PC-9 (cell line): ENCODE results near the gene KRTAP5-10. TPM values are rescaled to one million over a fixed set of nuclear protein-coding genes. Genes with fewer than 3 reads are reported as not detected.
"Not testable (repeated sequence)": the region's sequence is repeated elsewhere in the genome, so short reads cannot be mapped to it uniquely, and the experiment has no call there.

Source experiments
- BruUV-seq: library from RNA; stranded (reverse); fragments of 400-500 nt; replicated peaks from 2 replicates; lab custom pipeline; 2021; lab: Mats Ljungman, UMichigan
- CTCF ChIA-PET: fragments of 300-600 bp; sonication (Branson Sonifier 250); formaldehyde crosslinking; loops from one replicate; lab custom pipeline; 2022; ENCODE audit warnings: antibody characterized with exemption; lab: Charles Lee
- POLR2A ChIA-PET: fragments of 300-600 bp; sonication (Branson Sonifier 250); formaldehyde crosslinking; loops from one replicate; lab custom pipeline; 2022; ENCODE audit warnings: antibody characterized with exemption; ENCODE audit not compliant: unreplicated experiment; lab: Charles Lee
- DNase-seq, 2 experiments: peaks; one replicate each; pipeline versions ENCODE4 v3.0.0 to v3.0.0-alpha.2; 2015 to 2022; ENCODE audit warnings: mixed read lengths in 1 of 2
- H2AFZ ChIP-seq: fragments of 200-600 bp; sonication (generic); 2 replicates; pipeline ENCODE4 v1.8.1; 2017; ENCODE audit warnings: antibody characterized with exemption
- H3F3A ChIP-seq: fragments of 200-600 bp; sonication (generic); 2 replicates; pipeline ENCODE4 v1.8.1; 2017; ENCODE audit warnings: antibody characterized with exemption, mild to moderate bottlenecking, low read depth; ENCODE audit not compliant: insufficient read depth
- H3K27ac ChIP-seq: fragments of 200-600 bp; sonication (generic); 2 replicates; pipeline ENCODE4 v1.6.1; 2016; ENCODE audit warnings: mixed run types
- H3K27me3 ChIP-seq: fragments of 200-600 bp; sonication (generic); 2 replicates; pipeline ENCODE4 v1.6.1; 2016; ENCODE audit warnings: low read depth, mixed run types; ENCODE audit not compliant: insufficient read depth
- H3K36me3 ChIP-seq: fragments of 200-600 bp; sonication (generic); 2 replicates; pipeline ENCODE4 v1.6.1; 2016; ENCODE audit warnings: low read depth, mixed run types
- H3K4me1 ChIP-seq: fragments of 200-600 bp; sonication (generic); replicated peaks from 2 replicates; pipeline ENCODE4 v1.6.1; 2016; ENCODE audit warnings: mixed run types; ENCODE audit not compliant: insufficient read depth
- H3K4me2 ChIP-seq: fragments of 200-600 bp; sonication (generic); 2 replicates; pipeline ENCODE4 v1.6.1; 2017; ENCODE audit warnings: mixed run types
- H3K4me3 ChIP-seq: fragments of 200-600 bp; sonication (generic); 2 replicates; pipeline ENCODE4 v1.6.1; 2016; ENCODE audit warnings: mixed run types
- H3K79me2 ChIP-seq: fragments of 200-600 bp; sonication (generic); 2 replicates; pipeline ENCODE4 v1.6.1; 2017; ENCODE audit warnings: low read depth, mixed run types
- H3K9me2 ChIP-seq: fragments of 200-600 bp; sonication (generic); 2 replicates; pipeline ENCODE4 v1.8.1; 2017; ENCODE audit warnings: mild to moderate bottlenecking; ENCODE audit not compliant: insufficient read depth
- H3K9me3 ChIP-seq: fragments of 200-600 bp; sonication (generic); 2 replicates; pipeline ENCODE4 v1.8.1; 2016; ENCODE audit warnings: low read depth; ENCODE audit not compliant: insufficient read depth
- H4K20me1 ChIP-seq: fragments of 200-600 bp; sonication (generic); 2 replicates; pipeline ENCODE4 v1.8.1; 2017; ENCODE audit not compliant: insufficient read depth
- EZH2 ChIP-seq: fragments of 200-600 bp; sonication (generic); IDR thresholded peaks from 2 replicates; pipeline ENCODE4 v1.8.0; 2017; ENCODE audit warnings: antibody characterized with exemption, low read depth
- intact Hi-C: fragments of 100-400 bp; cut with micrococcal nuclease; formaldehyde crosslinking; loops from one replicate; pipeline ENCODE4 v1.10.0; 2022; ENCODE audit not compliant: unreplicated experiment
- total RNA-seq: library from RNA; stranded (reverse); gene quantifications from 2 replicates; pipeline ENCODE4 v1.2.3, GENCODE V29; 2021
- TF ChIP-seq, protein P1 (sequence below): fragments of 200-600 bp; sonication (generic); conservative IDR thresholded peaks from 2 replicates; pipeline ENCODE4 v1.6.1; 2017; ENCODE audit warnings: mixed run types, antibody characterized with exemption, mild to moderate bottlenecking, moderate library complexity

Gene KRTAP5-10
- total RNA-seq, 1 experiment from 2014 or later, result not detected

DNA sequence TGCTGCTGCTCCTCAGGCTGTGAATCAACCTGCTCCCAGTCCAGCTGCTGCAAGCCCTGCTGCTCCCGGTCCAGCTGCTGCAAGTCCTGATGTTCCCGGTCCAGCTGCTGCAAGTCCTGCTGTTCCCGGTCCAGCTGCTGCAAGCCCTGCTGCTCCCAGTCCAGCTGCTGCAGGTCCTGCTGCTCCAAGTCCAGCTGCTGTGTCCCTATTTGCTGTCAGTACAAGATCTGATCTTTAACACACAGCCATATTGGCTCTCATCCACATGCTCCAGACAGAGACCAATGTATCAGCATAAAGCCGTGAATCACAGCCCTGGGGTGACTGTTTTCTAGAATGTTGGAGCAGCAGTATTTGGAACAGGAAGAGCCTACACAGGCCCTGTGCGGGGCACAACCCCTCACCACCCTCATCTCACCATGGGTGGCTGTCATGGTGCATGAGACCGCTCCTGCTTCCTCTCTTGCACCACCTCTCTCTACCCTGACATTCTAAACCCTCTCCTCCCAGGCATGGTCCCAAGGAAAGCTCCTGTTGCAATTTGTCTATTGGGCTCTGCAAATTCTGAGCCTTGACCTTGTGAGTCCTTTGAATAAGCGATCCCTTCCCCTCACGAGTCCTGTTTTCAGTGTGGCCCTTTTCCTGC lies 3.5 kb downstream of the KRTAP5-10 start:
- Histone ChIP-seq H3K27ac (no peak overlapping the region), H3F3A (no peaks in the 10 kb centered on the region), H4K20me1 (no peaks in the 10 kb centered on the region), H2AFZ (no peak overlapping the region), H3K79me2 (no peaks in the 10 kb centered on the region), H3K9me3 (no peaks in the 10 kb centered on the region), H3K27me3 (peaks cover 15% of the 10 kb centered on the region), H3K36me3 (no peaks in the 10 kb centered on the region), H3K4me1 (peaks cover 12% of the 10 kb centered on the region; the same call in 1 of the 2 replicates), H3K9me2 (no peaks in the 10 kb centered on the region), H3K4me2 (no peak overlapping the region), H3K4me3 (no peak overlapping the region)
- ChIA-PET POLR2A (no interaction called here), CTCF (interaction anchor here (0.6 to 0.9 kb wide), 2 partner anchors 11 to 382 kb away, joined by 3 read pairs; no protein-coding TSS in a partner anchor)
- TF ChIP-seq EZH2, result no peak
- TF ChIP-seq, protein P1, sequence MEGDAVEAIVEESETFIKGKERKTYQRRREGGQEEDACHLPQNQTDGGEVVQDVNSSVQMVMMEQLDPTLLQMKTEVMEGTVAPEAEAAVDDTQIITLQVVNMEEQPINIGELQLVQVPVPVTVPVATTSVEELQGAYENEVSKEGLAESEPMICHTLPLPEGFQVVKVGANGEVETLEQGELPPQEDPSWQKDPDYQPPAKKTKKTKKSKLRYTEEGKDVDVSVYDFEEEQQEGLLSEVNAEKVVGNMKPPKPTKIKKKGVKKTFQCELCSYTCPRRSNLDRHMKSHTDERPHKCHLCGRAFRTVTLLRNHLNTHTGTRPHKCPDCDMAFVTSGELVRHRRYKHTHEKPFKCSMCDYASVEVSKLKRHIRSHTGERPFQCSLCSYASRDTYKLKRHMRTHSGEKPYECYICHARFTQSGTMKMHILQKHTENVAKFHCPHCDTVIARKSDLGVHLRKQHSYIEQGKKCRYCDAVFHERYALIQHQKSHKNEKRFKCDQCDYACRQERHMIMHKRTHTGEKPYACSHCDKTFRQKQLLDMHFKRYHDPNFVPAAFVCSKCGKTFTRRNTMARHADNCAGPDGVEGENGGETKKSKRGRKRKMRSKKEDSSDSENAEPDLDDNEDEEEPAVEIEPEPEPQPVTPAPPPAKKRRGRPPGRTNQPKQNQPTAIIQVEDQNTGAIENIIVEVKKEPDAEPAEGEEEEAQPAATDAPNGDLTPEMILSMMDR, result no peak
- BruUV-seq, result no TSS peak
- intact Hi-C loops, result no loop called here
- no peak for DNase-seq

DNA sequence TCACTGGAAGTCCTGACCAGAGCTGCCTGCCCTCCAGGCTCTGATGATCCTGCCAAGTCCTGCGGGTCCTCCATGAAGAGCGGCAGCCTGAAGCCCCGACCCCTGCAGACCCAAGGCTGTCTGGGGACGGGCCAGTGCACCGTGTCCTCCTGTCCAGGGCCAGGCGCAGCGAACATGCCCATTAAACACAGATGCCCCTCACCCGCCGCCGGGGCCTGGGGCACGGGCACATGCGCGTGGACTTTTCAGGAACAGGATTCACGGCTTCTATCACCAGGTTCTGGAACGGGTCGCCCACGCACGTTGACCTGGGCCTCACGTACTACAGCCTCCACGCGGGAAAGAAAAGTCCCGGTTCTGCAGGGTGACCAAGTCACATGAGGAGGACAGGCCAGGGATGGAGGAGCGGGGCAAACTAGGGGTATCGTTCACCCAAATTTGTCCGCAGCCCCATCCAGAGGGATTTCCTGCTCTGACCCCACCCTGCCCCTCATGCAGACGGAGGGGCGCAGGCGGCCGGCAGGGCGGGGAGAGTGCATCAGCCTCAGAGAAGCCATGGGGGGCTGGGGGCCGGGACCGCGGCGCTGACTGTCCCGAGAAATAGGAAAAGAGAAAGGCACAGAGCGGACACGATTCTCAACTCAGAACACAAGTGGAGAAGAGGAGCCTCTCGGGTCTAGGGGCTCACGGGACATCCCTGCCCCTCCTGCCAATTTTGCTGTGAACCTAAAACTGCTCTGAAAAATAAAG lies 5.9 kb downstream of the KRTAP5-10 start:
- POLR2A ChIA-PET, H3K4me3 ChIP-seq, H3K27ac ChIP-seq, H3K9me2 ChIP-seq, H2AFZ ChIP-seq, H3K9me3 ChIP-seq, H4K20me1 ChIP-seq, H3F3A ChIP-seq, DNase-seq, intact Hi-C loops, H3K4me2 ChIP-seq, H3K79me2 ChIP-seq, H3K4me1 ChIP-seq, BruUV-seq, H3K36me3 ChIP-seq: not testable (repeated sequence)
- CTCF ChIA-PET, result interaction anchor here (0.6 kb wide), 1 partner anchor 9 kb away, joined by 3 read pairs; no protein-coding TSS in a partner anchor
- H3K27me3 ChIP-seq, result peaks cover 32% of the 10 kb centered on the region

DNA sequence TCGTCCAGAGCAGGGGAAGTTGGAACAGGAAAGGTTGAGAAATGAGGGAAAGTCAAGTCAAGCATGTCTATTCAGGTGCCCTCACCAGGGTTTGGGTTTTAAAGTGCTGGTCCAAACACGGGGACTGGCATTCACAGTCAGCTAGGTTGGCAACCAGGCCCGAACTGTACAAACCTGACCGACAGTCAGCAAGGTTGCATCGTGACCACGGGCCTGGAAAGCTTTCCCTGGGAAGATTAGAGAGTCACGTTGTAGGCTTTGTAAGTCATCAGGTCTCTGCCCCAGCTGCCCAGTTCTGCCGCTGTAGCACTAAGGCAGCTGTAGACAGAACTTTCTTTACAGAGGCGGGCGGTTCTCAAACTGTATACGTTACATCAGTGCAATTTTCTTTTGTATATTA lies 7.4 kb downstream of the KRTAP5-10 start:
- Histone ChIP-seq H3K9me3 (no peaks in the 10 kb centered on the region), H3K4me2 (no peak overlapping the region), H3K27ac (no peak overlapping the region), H3K4me3 (no peak overlapping the region), H3K79me2 (no peaks in the 10 kb centered on the region), H3K9me2 (no peaks in the 10 kb centered on the region), H3K36me3 (no peaks in the 10 kb centered on the region), H2AFZ (no peak overlapping the region), H3K27me3 (peaks cover 40% of the 10 kb centered on the region), H4K20me1 (no peaks in the 10 kb centered on the region), H3F3A (no peaks in the 10 kb centered on the region), H3K4me1 (0 out of 2 replicates have a peak, but pooled peaks cover 5% of the 10 kb centered on the region)
- no TSS peak for BruUV-seq
- ChIA-PET POLR2A (no interaction called here), CTCF (interaction anchor here (0.7 kb wide), 1 partner anchor 399 kb away, joined by 3 read pairs; no protein-coding TSS in a partner anchor)
- DNase-seq, result no peak
- intact Hi-C loops, result no loop called here
- no peak for TF ChIP-seq EZH2
- TF ChIP-seq, protein P1, result no peak
